ENCODE measurements around the gene BRPF1.

DNA sequence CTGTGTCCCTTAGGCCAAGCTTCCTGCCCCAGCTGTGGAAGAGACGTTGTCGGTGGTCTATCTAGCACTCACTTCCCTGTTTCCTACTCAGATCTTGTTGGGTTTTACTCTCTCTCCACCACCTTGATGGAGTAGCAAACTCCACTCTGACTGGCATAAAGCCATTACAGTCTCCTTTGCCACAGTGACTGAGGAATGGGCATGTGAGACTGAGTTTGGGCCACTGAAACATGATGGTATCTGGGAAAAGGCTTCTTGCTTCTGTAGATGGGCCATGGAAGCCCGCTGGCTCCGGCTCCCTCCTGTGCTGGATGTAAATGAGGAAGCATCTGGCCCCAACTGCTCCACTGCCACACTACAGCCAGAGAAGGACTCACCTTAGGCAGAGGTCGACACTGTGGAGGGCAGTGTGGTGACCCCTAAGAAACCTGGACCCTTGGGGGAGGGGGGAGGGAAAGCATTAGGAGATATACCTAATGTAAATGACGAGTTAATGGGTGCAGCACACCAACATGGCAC lies 47.6 kb downstream of the BRPF1 start:
- no peak for TF ChIP-seq CTCF (IDR thresholded peaks at IDR 0.05)
- no peak for TF ChIP-seq EZH2 (IDR thresholded peaks at IDR 0.05; ENCODE audit: borderline replicate concordance, insufficient read depth, low read depth, low read length, poor library complexity, severe bottlenecking)
